Gastroesophageal sphincter (tissue), 4 donors: ENCODE measurements around the gene STAT1. TPM values are rescaled to one million over a fixed set of nuclear protein-coding genes. Genes with fewer than 3 reads are reported as not detected.

Experiments
- ATAC-seq: fragments of 150-250 bp; one replicate; pipeline ENCODE4 v1.9.1; 2016; ENCODE audit warnings: mild to moderate bottlenecking, moderate library complexity
- H3K27ac ChIP-seq, 4 donors: fragments of 200-600 bp; sonication (generic) in 3 of 4; 1 replicate in 3 of 4; 2 replicates in 1 of 4; pipeline ENCODE4 v1.5.1; 2016 to 2019
- H3K27me3 ChIP-seq: fragments of 200-600 bp; sonication (generic); one replicate; pipeline ENCODE4 v1.5.1; 2019
- H3K36me3 ChIP-seq, 2 donors: fragments of 200-600 bp; sonication (generic); one replicate each; pipeline ENCODE4 v1.5.1; 2019; ENCODE audit warnings: control low read depth in 1 of 2
- H3K4me1 ChIP-seq, 3 donors: fragments of 200-600 bp; sonication (generic); 1 replicate in 2 of 3; 2 replicates in 1 of 3; pipeline ENCODE4 v1.5.1; 2016 to 2019; ENCODE audit warnings: control low read depth in 2 of 3
- H3K4me3 ChIP-seq, 2 donors: fragments of 200-600 bp; sonication (generic); one replicate each; pipeline ENCODE4 v1.5.1; 2019; ENCODE audit warnings: mild to moderate bottlenecking in 1 of 2, moderate library complexity in 1 of 2
- H3K9me3 ChIP-seq, 3 donors: fragments of 200-600 bp; sonication (generic); one replicate each; pipeline ENCODE4 v1.5.1; 2017 to 2019; ENCODE audit warnings: control low read depth in 2 of 3
- EP300 ChIP-seq: sonication (generic); formaldehyde crosslinking; IDR thresholded peaks from one replicate; pipeline ENCODE4 v1.6.1; 2017; ENCODE audit warnings: antibody characterized with exemption, mild to moderate bottlenecking
- POLR2A ChIP-seq, 2 donors: fragments of 450-650 bp; IDR thresholded peaks; one replicate each; pipeline ENCODE4 v1.6.1; 2017; ENCODE audit warnings: antibody characterized with exemption in 2 of 2, mild to moderate bottlenecking in 2 of 2, moderate library complexity in 1 of 2
- POLR2AphosphoS5 ChIP-seq: sonication (generic); formaldehyde crosslinking; IDR thresholded peaks from one replicate; pipeline ENCODE4 v1.6.1; 2017; ENCODE audit warnings: antibody characterized with exemption
- WGBS, 2 donors: methylation state at CpG; one replicate each; pipeline ENCODE4 v1.1.5; 2018; ENCODE audit warnings: low coverage in 1 of 2; 5-methylcytosine and 5-hydroxymethylcytosine counted together
- total RNA-seq, 4 donors: library from RNA; depleted of rRNA; stranded (reverse); fragments of >200 nt; gene quantifications; one replicate each; pipeline ENCODE4 v1.1.0, GENCODE V29; 2016
- TF ChIP-seq, protein P1 (sequence below), 4 experiments: fragments of 200-600 bp in 2 of 4; fragments of 450-650 bp in 2 of 4; sonication (generic) in 1 of 4; IDR thresholded peaks; one replicate each; pipeline ENCODE4 v1.5.1; 2017 to 2019; ENCODE audit warnings: antibody characterized with exemption in 4 of 4, mild to moderate bottlenecking in 2 of 4, moderate library complexity in 2 of 4

The STAT1 gene
- total RNA-seq, 4 donors from 2014 or later, result 47.0 to 59.9 (median 53.5) TPM

- 96% methylated on average over 3 of the region's 3 CpGs; no CpG with 5 or more reads in 1 of the 2 donors for WGBS, 2 donors
- H3K4me3 ChIP-seq, result no peak overlapping the region
- no peak for ATAC-seq
- H3K4me1 ChIP-seq, result no peaks in the 10 kb centered on the region
- no peaks in the 10 kb centered on the region for H3K36me3 ChIP-seq
- no peak overlapping the region for H3K27ac ChIP-seq
- no peaks in the 10 kb centered on the region for H3K27me3 ChIP-seq
- no peaks in the 10 kb centered on the region for H3K9me3 ChIP-seq
- TF ChIP-seq EP300, result no peak
- TF ChIP-seq POLR2A (IDR thresholded peaks at IDR 0.05), result no peak
- TF ChIP-seq, protein P1, sequence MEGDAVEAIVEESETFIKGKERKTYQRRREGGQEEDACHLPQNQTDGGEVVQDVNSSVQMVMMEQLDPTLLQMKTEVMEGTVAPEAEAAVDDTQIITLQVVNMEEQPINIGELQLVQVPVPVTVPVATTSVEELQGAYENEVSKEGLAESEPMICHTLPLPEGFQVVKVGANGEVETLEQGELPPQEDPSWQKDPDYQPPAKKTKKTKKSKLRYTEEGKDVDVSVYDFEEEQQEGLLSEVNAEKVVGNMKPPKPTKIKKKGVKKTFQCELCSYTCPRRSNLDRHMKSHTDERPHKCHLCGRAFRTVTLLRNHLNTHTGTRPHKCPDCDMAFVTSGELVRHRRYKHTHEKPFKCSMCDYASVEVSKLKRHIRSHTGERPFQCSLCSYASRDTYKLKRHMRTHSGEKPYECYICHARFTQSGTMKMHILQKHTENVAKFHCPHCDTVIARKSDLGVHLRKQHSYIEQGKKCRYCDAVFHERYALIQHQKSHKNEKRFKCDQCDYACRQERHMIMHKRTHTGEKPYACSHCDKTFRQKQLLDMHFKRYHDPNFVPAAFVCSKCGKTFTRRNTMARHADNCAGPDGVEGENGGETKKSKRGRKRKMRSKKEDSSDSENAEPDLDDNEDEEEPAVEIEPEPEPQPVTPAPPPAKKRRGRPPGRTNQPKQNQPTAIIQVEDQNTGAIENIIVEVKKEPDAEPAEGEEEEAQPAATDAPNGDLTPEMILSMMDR (IDR thresholded peaks at IDR 0.05), result no peak
- no peak for TF ChIP-seq POLR2AphosphoS5
Observed at GRCh38 chr2:191041418-191042161, 27.6 kb upstream of the STAT1 start.

DNA sequence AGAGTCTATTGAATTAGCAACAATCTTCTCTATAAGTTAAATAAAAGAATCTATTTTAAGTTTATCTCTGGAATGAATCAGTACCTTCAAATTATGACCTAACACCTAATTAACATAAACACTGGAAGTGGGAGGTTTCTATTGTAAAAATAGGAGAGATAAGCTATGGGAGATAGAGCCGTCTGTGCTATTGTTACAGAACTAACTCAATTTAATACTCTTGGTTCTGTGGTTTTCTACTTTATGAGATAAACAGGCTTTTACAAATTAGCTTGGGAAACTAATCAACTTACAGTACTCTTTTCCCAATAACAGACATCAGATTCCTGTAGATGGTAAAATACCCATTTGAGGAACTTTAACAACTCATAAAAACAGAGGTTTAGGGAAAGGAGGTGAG, 25.6 kb upstream of the STAT1 start:
- Histone ChIP-seq H3K27me3 (no peaks in the 10 kb centered on the region), H3K9me3 (no peaks in the 10 kb centered on the region), H3K27ac (no peak overlapping the region), H3K36me3 (no peaks in the 10 kb centered on the region), H3K4me1 (no peaks in the 10 kb centered on the region), H3K4me3 (no peak overlapping the region)
- 64 to 81% methylated on average over 1 of the region's 1 CpG for WGBS, 2 donors
- no peak for TF ChIP-seq POLR2AphosphoS5
- TF ChIP-seq, protein P1 (IDR thresholded peaks at IDR 0.05), result no peak
- TF ChIP-seq POLR2A (IDR thresholded peaks at IDR 0.05), result no peak
- no peak for TF ChIP-seq EP300
- no peak for ATAC-seq

DNA sequence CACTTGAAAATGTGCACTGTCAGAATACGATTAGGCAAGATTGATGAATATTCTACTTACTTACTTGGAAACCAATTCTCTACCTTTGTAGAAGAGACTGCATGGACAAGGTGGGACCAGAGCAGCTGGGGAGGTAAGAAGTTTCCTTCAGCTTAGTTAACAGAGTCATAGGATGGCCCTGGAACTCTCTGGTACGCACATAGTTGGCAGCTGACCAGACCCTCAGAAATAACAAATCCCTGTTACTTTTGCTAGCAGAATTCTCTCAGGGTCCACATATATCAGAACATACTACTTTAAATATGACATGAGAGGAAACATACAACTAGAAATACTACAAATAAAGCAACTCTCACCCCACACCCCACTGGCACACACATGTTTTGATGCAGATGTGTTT, 24.8 kb upstream of the STAT1 start:
- Histone ChIP-seq H3K4me1 (no peaks in the 10 kb centered on the region), H3K36me3 (no peaks in the 10 kb centered on the region), H3K27me3 (no peaks in the 10 kb centered on the region), H3K27ac (no peak overlapping the region), H3K4me3 (no peak overlapping the region), H3K9me3 (no peaks in the 10 kb centered on the region)
- WGBS, 2 donors, result 71 to 90% methylated on average over 1 to 2 of the region's 2 CpGs
- TF ChIP-seq POLR2AphosphoS5 (no peak), POLR2A (IDR thresholded peaks at IDR 0.05) (no peak), EP300 (no peak)
- TF ChIP-seq, protein P1 (IDR thresholded peaks at IDR 0.05), result no peak
- no peak for ATAC-seq

GRCh38 chr2:191038241-191038725, 24.3 kb upstream of the STAT1 start:
- WGBS, 2 donors, result 38 to 66% methylated on average over 2 of the region's 2 CpGs
- no peak overlapping the region for H3K27ac ChIP-seq
- H3K4me1 ChIP-seq, result no peaks in the 10 kb centered on the region
- no peak overlapping the region for H3K4me3 ChIP-seq
- no peaks in the 10 kb centered on the region for H3K36me3 ChIP-seq
- no peak for TF ChIP-seq POLR2AphosphoS5
- TF ChIP-seq POLR2A (IDR thresholded peaks at IDR 0.05), result no peak
- no peak for TF ChIP-seq EP300
- TF ChIP-seq, protein P1 (IDR thresholded peaks at IDR 0.05), result no peak
- H3K27me3 ChIP-seq, result no peaks in the 10 kb centered on the region
- no peaks in the 10 kb centered on the region for H3K9me3 ChIP-seq
- ATAC-seq, result no peak

DNA sequence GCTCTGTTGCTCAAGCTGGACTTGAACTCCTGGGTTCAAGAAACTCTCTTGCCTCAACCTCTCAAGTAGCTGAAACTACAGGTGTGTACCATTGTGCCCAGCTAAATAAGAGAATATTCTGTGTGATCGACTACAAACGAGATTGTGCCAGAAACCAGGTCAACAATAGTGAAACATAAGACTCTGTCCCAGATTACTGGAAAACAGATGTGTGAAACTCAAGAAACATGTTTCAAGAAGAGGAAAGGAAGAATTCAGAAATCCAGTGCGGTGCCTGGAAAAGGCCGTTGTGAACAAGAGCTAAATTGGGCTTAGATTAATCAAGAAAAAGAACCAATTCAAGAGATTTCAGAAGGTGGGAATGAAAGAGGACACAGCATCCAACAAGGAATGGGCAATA, 23.4 kb upstream of the STAT1 start:
- no peak for TF ChIP-seq POLR2A (IDR thresholded peaks at IDR 0.05)
- no peak for TF ChIP-seq EP300
- no peak for TF ChIP-seq POLR2AphosphoS5
- TF ChIP-seq, protein P1 (IDR thresholded peaks at IDR 0.05), result no peak
- 86 to 88% methylated on average over 2 to 4 of the region's 4 CpGs for WGBS, 2 donors
- Histone ChIP-seq H3K4me1 (no peaks in the 10 kb centered on the region), H3K36me3 (no peaks in the 10 kb centered on the region), H3K27ac (no peak overlapping the region), H3K9me3 (no peaks in the 10 kb centered on the region), H3K4me3 (no peak overlapping the region), H3K27me3 (no peaks in the 10 kb centered on the region)
- ATAC-seq, result no peak
